HG02981 (cell line): ENCODE results near the gene SMC1B.
A peak's percentile ranks its signal among the peaks of the same experiment; 100 is the strongest.

Experiments
- ATAC-seq: cut with Tn5 transposase; IDR thresholded peaks from one replicate; pipeline ENCODE4 v1.9.1; 2021; ENCODE audit warnings: mild to moderate bottlenecking, moderate library complexity; ENCODE audit not compliant: unreplicated experiment

Gene SMC1B

GRCh38 chr22:45323695-45324094 is 89.7 kb downstream of the SMC1B start:
- ATAC-seq: no peak

- ATAC-seq: no peak
Observed at GRCh38 chr22:45322873-45323525, 90.4 kb downstream of the SMC1B start.

GRCh38 chr22:45321827-45322226 is 91.6 kb downstream of the SMC1B start:
- no peak for ATAC-seq

- no peak for ATAC-seq
Observed at GRCh38 chr22:45320357-45320976, 92.9 kb downstream of the SMC1B start.

GRCh38 chr22:45319324-45319685 is 94.1 kb downstream of the SMC1B start:
- no peak for ATAC-seq

GRCh38 chr22:45318558-45319323 is 94.7 kb downstream of the SMC1B start:
- peak; percentile 51 for ATAC-seq

GRCh38 chr22:45318168-45318557 is 95.2 kb downstream of the SMC1B start:
- peak; percentile 44 for ATAC-seq

- peak; percentile 13 for ATAC-seq
Observed at GRCh38 chr22:45317551-45318167, 95.7 kb downstream of the SMC1B start.

GRCh38 chr22:45316796-45317526 is 96.4 kb downstream of the SMC1B start:
- ATAC-seq: no peak

GRCh38 chr22:45314786-45315185 is 98.6 kb downstream of the SMC1B start:
- no peak for ATAC-seq

GRCh38 chr22:45314054-45314721 is 99.2 kb downstream of the SMC1B start:
- no peak for ATAC-seq

GRCh38 chr22:45312856-45313255 is 100.5 kb downstream of the SMC1B start:
- no peak for ATAC-seq

GRCh38 chr22:45312415-45312814 is 101.0 kb downstream of the SMC1B start:
- ATAC-seq: no peak

GRCh38 chr22:45310977-45311531 is 102.3 kb downstream of the SMC1B start:
- ATAC-seq: no peak

GRCh38 chr22:45310331-45310976 is 102.9 kb downstream of the SMC1B start:
- no peak for ATAC-seq

- ATAC-seq: peak; percentile 74
Observed at GRCh38 chr22:45309422-45310227, 103.8 kb downstream of the SMC1B start, which contains the start of gene FAM118A. Gene FAM118A, plus strand, starts transcription at chr22:45309934. Its CDS starts 12,446 bp downstream, at chr22:45322380.

- no peak for ATAC-seq
Observed at GRCh38 chr22:45308957-45309421, 104.4 kb downstream of the SMC1B start.

- ATAC-seq: no peak
Observed at GRCh38 chr22:45308391-45308956, 104.9 kb downstream of the SMC1B start.
